SK-N-SH treated with all-trans-retinoic acid at 6 μM for 48 hours (cell line): ENCODE data around the gene ZSCAN25.

Experiments
- ATAC-seq: fragments of 200-7000 bp; cut with Tn5 transposase; 3 replicates; pipeline ENCODE4 v1.9.1; 2020; ENCODE audit warnings: mild to moderate bottlenecking, moderate library complexity
- ARNTL ChIP-seq: fragments of 450-650 bp; formaldehyde crosslinking; IDR thresholded peaks from 2 replicates; pipeline ENCODE4 v1.5.0; 2020; ENCODE audit warnings: low read depth, mild to moderate bottlenecking, moderate library complexity, borderline replicate concordance
- BACH2 ChIP-seq: fragments of 250-450 bp; sonication (Bioruptor Pico); IDR thresholded peaks from 2 replicates; pipeline ENCODE4 v1.9.0; 2021; ENCODE audit warnings: mild to moderate bottlenecking, borderline replicate concordance
- CSDC2 ChIP-seq: fragments of 250-450 bp; sonication (Bioruptor Pico); IDR thresholded peaks from 2 replicates; pipeline ENCODE4 v1.5.0; 2020; ENCODE audit warnings: mild to moderate bottlenecking, moderate library complexity
- GLIS3 ChIP-seq: fragments of 250-450 bp; sonication (Bioruptor Pico); IDR thresholded peaks from 2 replicates; pipeline ENCODE4 v1.5.0; 2020; ENCODE audit warnings: mild to moderate bottlenecking, moderate library complexity
- ISL1 ChIP-seq: fragments of 250-450 bp; sonication (Bioruptor Pico); IDR thresholded peaks from 2 replicates; pipeline ENCODE4 v2.1.2; 2022; ENCODE audit warnings: mild to moderate bottlenecking, moderate library complexity
- OSR1 ChIP-seq: fragments of 250-450 bp; sonication (Bioruptor Pico); IDR thresholded peaks from 2 replicates; pipeline ENCODE4 v1.8.0; 2022; ENCODE audit warnings: moderate library complexity, mild to moderate bottlenecking, inconsistent platforms
- PATZ1 ChIP-seq: fragments of 250-450 bp; sonication (Bioruptor Pico); IDR thresholded peaks from 2 replicates; pipeline ENCODE4 v1.8.0; 2020; ENCODE audit warnings: mild to moderate bottlenecking, moderate library complexity, borderline replicate concordance
- POU6F1 ChIP-seq: fragments of 250-450 bp; sonication (Bioruptor Pico); IDR thresholded peaks from 2 replicates; pipeline ENCODE4 v1.8.0; 2021; ENCODE audit warnings: low read depth, mild to moderate bottlenecking, moderate library complexity, borderline replicate concordance
- PPARA ChIP-seq: fragments of 250-450 bp; sonication (Bioruptor Pico); IDR thresholded peaks from 2 replicates; pipeline ENCODE4 v1.5.0; 2020; ENCODE audit warnings: mild to moderate bottlenecking, borderline replicate concordance
- RARB ChIP-seq: fragments of 250-450 bp; sonication (Bioruptor Pico); IDR thresholded peaks from 2 replicates; pipeline ENCODE4 v1.8.0; 2021; ENCODE audit warnings: mild to moderate bottlenecking, moderate library complexity
- SNAI2 ChIP-seq: fragments of 250-450 bp; sonication (Bioruptor Pico); IDR thresholded peaks from 2 replicates; pipeline ENCODE4 v1.5.0; 2020; ENCODE audit warnings: mild to moderate bottlenecking, moderate library complexity
- TCF4 ChIP-seq: fragments of 250-450 bp; sonication (Bioruptor Pico); IDR thresholded peaks from 2 replicates; pipeline ENCODE4 v1.8.0; 2021; ENCODE audit warnings: mild to moderate bottlenecking, moderate library complexity, borderline replicate concordance
- TOX ChIP-seq: fragments of 250-450 bp; sonication (Bioruptor Pico); IDR thresholded peaks from 2 replicates; pipeline ENCODE4 v1.8.0; 2021; ENCODE audit warnings: mild to moderate bottlenecking, moderate library complexity, borderline replicate concordance
- TSHZ2 ChIP-seq: fragments of 250-450 bp; sonication (Bioruptor Pico); IDR thresholded peaks from 2 replicates; pipeline ENCODE4 v1.5.0; 2020; ENCODE audit warnings: mild to moderate bottlenecking, moderate library complexity
- ZC3H10 ChIP-seq: fragments of 250-450 bp; sonication (Bioruptor Pico); IDR thresholded peaks from 2 replicates; pipeline ENCODE4 v1.5.1; 2021; ENCODE audit warnings: mild to moderate bottlenecking, moderate library complexity
- ZFP30 ChIP-seq: fragments of 450-650 bp; formaldehyde crosslinking; IDR thresholded peaks from 2 replicates; pipeline ENCODE4 v1.5.0; 2022; ENCODE audit warnings: mild to moderate bottlenecking, moderate library complexity
- ZNF70 ChIP-seq: fragments of 450-650 bp; formaldehyde crosslinking; IDR thresholded peaks from 2 replicates; pipeline ENCODE4 v1.5.0; 2020; ENCODE audit warnings: mild to moderate bottlenecking, moderate library complexity
- ZNF8 ChIP-seq: fragments of 450-650 bp; formaldehyde crosslinking; IDR thresholded peaks from 2 replicates; pipeline ENCODE4 v1.5.0; 2020; ENCODE audit warnings: mild to moderate bottlenecking, moderate library complexity
- TF ChIP-seq, protein P1 (sequence below): fragments of 250-450 bp; sonication (Bioruptor Pico); IDR thresholded peaks from 2 replicates; pipeline ENCODE4 v1.5.1; 2021; ENCODE audit warnings: mild to moderate bottlenecking, moderate library complexity
- TF ChIP-seq, protein P2 (sequence below): fragments of 250-450 bp; sonication (Bioruptor Pico); IDR thresholded peaks from 2 replicates; pipeline ENCODE4 v1.5.1; 2020; ENCODE audit warnings: low read depth, mild to moderate bottlenecking, moderate library complexity

Gene ZSCAN25

DNA sequence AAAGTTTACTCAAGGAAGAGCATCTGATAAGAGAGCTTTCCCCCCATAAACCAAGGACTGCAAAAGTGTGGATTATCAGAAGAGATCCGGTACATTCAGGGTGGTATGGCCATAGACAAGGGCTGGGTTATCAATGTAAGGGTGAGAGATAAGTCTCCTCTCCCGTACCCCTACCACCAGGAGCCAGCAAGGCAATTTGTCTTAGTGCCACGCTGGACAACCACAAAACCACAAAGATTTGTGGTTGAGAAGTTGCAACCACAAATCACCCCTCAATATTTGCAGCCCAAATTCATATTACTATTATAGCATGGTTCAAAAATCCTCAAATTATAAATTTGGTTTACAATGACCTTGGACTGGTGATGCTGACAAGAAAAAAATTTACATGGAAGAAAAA, 2.3 kb upstream of the ZSCAN25 start (continued):
- TF ChIP-seq, protein P1, sequence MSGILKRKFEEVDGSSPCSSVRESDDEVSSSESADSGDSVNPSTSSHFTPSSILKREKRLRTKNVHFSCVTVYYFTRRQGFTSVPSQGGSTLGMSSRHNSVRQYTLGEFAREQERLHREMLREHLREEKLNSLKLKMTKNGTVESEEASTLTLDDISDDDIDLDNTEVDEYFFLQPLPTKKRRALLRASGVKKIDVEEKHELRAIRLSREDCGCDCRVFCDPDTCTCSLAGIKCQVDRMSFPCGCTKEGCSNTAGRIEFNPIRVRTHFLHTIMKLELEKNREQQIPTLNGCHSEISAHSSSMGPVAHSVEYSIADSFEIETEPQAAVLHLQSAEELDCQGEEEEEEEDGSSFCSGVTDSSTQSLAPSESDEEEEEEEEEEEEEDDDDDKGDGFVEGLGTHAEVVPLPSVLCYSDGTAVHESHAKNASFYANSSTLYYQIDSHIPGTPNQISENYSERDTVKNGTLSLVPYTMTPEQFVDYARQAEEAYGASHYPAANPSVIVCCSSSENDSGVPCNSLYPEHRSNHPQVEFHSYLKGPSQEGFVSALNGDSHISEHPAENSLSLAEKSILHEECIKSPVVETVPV (CRISPR knock-in tag): no peak
- TF ChIP-seq POU6F1 (CRISPR knock-in tag) (no peak), ZNF70 (CRISPR knock-in tag) (no peak)

DNA sequence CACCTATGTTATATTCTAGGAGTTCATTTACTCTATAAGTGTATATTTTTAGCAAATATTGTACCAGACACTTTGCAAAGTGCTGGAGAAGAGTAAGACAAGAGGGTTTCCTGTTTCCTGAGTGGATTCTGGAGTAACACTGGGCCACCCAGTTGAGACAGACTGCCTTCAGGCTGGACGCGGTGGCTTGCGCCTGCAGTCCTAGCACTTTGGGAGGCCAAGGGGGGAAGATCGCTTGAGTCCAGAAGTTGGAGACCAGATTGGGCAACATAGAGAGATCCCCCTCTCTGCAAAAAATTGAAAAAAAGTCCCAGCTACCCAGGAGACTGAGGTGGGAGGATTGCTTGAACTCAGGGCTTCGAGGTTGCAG, 772 bp upstream of the ZSCAN25 start:
- TF ChIP-seq BACH2 (no peak), PATZ1 (CRISPR knock-in tag) (no peak), ARNTL (CRISPR knock-in tag) (no peak), PPARA (CRISPR knock-in tag) (no peak), TOX (CRISPR knock-in tag) (no peak), OSR1 (no peak), RARB (CRISPR knock-in tag) (no peak), ZNF8 (CRISPR knock-in tag) (no peak), ZNF70 (CRISPR knock-in tag) (no peak), SNAI2 (CRISPR knock-in tag) (no peak), TSHZ2 (CRISPR knock-in tag) (no peak), POU6F1 (CRISPR knock-in tag) (no peak), ZC3H10 (no peak), ISL1 (CRISPR knock-in tag) (no peak), ZFP30 (CRISPR knock-in tag) (no peak), CSDC2 (no peak), GLIS3 (CRISPR knock-in tag) (no peak), TCF4 (CRISPR knock-in tag) (no peak)
- TF ChIP-seq, protein P2, sequence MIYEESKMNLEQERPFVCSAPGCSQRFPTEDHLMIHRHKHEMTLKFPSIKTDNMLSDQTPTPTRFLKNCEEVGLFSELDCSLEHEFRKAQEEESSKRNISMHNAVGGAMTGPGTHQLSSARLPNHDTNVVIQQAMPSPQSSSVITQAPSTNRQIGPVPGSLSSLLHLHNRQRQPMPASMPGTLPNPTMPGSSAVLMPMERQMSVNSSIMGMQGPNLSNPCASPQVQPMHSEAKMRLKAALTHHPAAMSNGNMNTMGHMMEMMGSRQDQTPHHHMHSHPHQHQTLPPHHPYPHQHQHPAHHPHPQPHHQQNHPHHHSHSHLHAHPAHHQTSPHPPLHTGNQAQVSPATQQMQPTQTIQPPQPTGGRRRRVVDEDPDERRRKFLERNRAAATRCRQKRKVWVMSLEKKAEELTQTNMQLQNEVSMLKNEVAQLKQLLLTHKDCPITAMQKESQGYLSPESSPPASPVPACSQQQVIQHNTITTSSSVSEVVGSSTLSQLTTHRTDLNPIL: no peak
- TF ChIP-seq, protein P1 (CRISPR knock-in tag): no peak
- no peak for ATAC-seq
